PFSK-1 (cell line): Measurements from ENCODE around the gene CACNA1C.

Source experiments
- FOXP2 ChIP-seq: optimal IDR thresholded peaks from 2 replicates; pipeline ENCODE3; 2011; ENCODE audit warnings: borderline replicate concordance, control low read depth, inconsistent platforms; ENCODE audit not compliant: insufficient read depth; ENCODE audit errors: extremely low read length, extremely low read depth
- POLR2AphosphoS5 ChIP-seq: IDR thresholded peaks from 2 replicates; pipeline ENCODE4 v1.6.1; 2012; ENCODE audit warnings: low read depth, mild to moderate bottlenecking, control low read depth, low read length, moderate library complexity
- SIN3A ChIP-seq: IDR thresholded peaks from 2 replicates; pipeline ENCODE4 v1.6.1; 2012; ENCODE audit warnings: mild to moderate bottlenecking, low read length, moderate library complexity, borderline replicate concordance; ENCODE audit not compliant: insufficient read depth
- TAF1 ChIP-seq: IDR thresholded peaks from 2 replicates; pipeline ENCODE4 v1.6.1; 2012; ENCODE audit warnings: low read length, control low read depth, borderline replicate concordance; ENCODE audit not compliant: insufficient read depth
- TF ChIP-seq, protein P1 (sequence below), 2 experiments: IDR thresholded peaks; 2 replicates each; pipeline versions ENCODE4 v1.6.1 to v1.8.0; 2011 to 2012; ENCODE audit warnings: low read depth in 2 of 2, low read length in 2 of 2, control low read depth in 1 of 2, inconsistent platforms in 1 of 2, mild to moderate bottlenecking in 1 of 2, moderate library complexity in 1 of 2; ENCODE audit not compliant: insufficient read depth in 1 of 2

CACNA1C gene

DNA sequence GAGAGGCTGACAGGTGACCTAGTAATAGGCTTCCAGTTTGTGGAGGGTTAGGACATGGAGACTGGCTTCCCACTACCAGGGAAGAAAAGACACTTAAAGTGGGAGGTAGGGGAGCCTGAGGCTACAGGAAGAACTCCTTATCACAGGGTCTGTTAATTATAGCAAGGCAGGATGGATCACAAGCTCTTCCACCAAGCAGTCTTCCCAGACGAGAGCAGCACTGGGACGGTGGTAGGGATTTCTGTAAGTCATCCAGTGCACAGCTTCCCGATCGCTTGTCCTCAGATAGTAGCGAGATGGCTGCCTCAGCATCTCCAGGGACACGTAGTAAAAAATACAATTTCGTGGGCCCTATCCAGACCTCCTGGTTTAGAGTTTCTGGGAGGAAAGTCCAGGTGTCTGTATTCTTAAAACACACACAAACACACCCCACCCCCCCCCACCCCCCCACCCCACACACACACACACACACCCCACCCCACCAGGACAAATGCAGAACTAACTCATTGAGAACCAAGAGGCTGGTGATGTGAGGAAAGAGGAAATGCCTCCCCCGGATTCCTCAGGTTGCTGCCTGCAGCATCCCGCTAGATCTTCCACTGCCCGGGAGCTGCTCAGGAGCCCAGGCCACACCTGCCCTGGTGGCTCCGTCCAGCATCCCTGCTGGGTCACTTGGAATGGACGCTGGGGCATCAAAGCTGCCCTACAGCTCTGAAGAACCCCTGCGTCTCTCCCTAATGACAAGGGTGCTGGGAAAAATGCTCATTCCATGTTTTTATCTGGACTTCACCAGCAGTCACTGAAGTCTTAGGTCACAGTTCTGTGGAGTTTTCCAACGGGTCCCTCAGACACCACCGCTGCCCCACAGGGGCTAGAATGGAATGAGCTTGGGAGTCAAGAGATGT, 307.2 kb downstream of the CACNA1C start:
- TF ChIP-seq TAF1 (no peak), SIN3A (no peak), FOXP2 (no peak), POLR2AphosphoS5 (no peak)
- TF ChIP-seq, protein P1, sequence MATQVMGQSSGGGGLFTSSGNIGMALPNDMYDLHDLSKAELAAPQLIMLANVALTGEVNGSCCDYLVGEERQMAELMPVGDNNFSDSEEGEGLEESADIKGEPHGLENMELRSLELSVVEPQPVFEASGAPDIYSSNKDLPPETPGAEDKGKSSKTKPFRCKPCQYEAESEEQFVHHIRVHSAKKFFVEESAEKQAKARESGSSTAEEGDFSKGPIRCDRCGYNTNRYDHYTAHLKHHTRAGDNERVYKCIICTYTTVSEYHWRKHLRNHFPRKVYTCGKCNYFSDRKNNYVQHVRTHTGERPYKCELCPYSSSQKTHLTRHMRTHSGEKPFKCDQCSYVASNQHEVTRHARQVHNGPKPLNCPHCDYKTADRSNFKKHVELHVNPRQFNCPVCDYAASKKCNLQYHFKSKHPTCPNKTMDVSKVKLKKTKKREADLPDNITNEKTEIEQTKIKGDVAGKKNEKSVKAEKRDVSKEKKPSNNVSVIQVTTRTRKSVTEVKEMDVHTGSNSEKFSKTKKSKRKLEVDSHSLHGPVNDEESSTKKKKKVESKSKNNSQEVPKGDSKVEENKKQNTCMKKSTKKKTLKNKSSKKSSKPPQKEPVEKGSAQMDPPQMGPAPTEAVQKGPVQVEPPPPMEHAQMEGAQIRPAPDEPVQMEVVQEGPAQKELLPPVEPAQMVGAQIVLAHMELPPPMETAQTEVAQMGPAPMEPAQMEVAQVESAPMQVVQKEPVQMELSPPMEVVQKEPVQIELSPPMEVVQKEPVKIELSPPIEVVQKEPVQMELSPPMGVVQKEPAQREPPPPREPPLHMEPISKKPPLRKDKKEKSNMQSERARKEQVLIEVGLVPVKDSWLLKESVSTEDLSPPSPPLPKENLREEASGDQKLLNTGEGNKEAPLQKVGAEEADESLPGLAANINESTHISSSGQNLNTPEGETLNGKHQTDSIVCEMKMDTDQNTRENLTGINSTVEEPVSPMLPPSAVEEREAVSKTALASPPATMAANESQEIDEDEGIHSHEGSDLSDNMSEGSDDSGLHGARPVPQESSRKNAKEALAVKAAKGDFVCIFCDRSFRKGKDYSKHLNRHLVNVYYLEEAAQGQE (IDR thresholded peaks at IDR 0.05; ENCODE audit: insufficient read depth in 1 of 2, low read depth in 2 of 2, low read length in 2 of 2): no peak

- TF ChIP-seq, protein P1 (IDR thresholded peaks at IDR 0.05; ENCODE audit: insufficient read depth in 1 of 2, low read depth in 2 of 2, low read length in 2 of 2): no peak
- no peak for TF ChIP-seq SIN3A
- TF ChIP-seq TAF1: no peak
- no peak for TF ChIP-seq POLR2AphosphoS5
- no peak for TF ChIP-seq FOXP2
These were observed 307.9 kb downstream of the CACNA1C start for GRCh38 chr12:2360630-2361170.

DNA sequence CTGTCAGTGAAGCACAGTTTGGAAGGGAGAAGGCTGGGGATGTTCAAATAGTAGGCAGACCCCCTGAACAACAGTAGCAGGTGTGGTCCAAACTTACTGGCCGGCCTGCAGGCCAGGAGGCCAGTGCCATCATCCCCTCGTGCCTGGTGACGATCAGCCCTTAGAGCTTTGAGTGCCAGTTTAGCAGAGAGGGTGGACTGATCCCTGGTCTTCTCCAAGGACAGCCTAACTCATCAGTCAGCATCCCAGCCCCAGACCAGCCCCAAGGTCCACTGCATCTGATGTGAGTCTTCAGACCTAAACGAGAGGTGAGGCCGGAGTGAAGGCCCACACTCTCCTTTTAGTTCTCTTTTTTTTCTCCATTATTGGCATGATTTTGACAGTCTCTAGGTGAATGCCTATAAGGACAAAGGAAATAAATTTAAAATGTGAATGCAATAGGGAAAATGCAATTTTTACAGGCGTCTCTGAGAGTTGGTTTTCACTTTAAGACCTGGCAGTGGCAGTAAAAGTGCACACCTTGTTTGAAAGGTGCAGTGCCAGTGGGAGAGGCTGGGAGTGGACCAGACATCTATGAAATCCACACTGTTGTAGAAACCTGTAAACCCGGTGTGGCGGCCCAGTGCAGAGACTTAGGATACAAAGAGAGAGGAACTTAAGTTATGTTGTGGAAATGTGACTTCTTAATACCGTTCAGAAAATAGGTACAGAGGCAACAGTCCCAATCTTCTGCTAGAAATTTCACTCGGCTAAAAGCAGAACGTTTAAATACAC, 311.2 kb downstream of the CACNA1C start:
- TF ChIP-seq, protein P1 (IDR thresholded peaks at IDR 0.05; ENCODE audit: insufficient read depth in 1 of 2, low read depth in 2 of 2, low read length in 2 of 2): no peak
- no peak for TF ChIP-seq SIN3A

GRCh38 chr12:2364631-2365051, 311.9 kb downstream of the CACNA1C start:
- no peak for TF ChIP-seq TAF1
- TF ChIP-seq FOXP2: no peak
- TF ChIP-seq POLR2AphosphoS5: no peak
- TF ChIP-seq, protein P1 (IDR thresholded peaks at IDR 0.05; ENCODE audit: insufficient read depth in 1 of 2, low read depth in 2 of 2, low read length in 2 of 2): no peak
- no peak for TF ChIP-seq SIN3A
